Tibial nerve (tissue), 3 donors: ENCODE data around the gene SHISA8.

Source experiments
- CTCF ChIP-seq, 5 experiments: fragments of 200-600 bp in 3 of 5; fragments of 450-650 bp in 2 of 5; sonication (generic) in 3 of 5; IDR thresholded peaks; one replicate each; pipeline ENCODE4 v1.5.1; 2016 to 2019; ENCODE audit warnings: antibody characterized with exemption in 5 of 5, mild to moderate bottlenecking in 3 of 5, moderate library complexity in 2 of 5
- POLR2A ChIP-seq, 2 donors: fragments of 450-650 bp; IDR thresholded peaks; one replicate each; pipeline ENCODE4 v1.6.1; 2017; ENCODE audit warnings: antibody characterized with exemption in 2 of 2, mild to moderate bottlenecking in 2 of 2, moderate library complexity in 2 of 2

GRCh38 chr22:41946629-41947423 is 32.0 kb upstream of the SHISA8 start, which contains the start of gene CENPM:
- no peak for TF ChIP-seq POLR2A (IDR thresholded peaks at IDR 0.05)
- peak in 2 of 5 experiments; percentile 12 to 47 for TF ChIP-seq CTCF (IDR thresholded peaks at IDR 0.05)
